GM19099 (cell line): Measurements from ENCODE around the gene TCHHL1.

Experiments used
- POLR2A ChIP-seq: IDR thresholded peaks from 3 replicates; pipeline ENCODE4 v1.6.1; 2011; ENCODE audit warnings: low read depth; ENCODE audit not compliant: insufficient read length; ENCODE audit errors: extremely low read depth

TCHHL1 gene

DNA sequence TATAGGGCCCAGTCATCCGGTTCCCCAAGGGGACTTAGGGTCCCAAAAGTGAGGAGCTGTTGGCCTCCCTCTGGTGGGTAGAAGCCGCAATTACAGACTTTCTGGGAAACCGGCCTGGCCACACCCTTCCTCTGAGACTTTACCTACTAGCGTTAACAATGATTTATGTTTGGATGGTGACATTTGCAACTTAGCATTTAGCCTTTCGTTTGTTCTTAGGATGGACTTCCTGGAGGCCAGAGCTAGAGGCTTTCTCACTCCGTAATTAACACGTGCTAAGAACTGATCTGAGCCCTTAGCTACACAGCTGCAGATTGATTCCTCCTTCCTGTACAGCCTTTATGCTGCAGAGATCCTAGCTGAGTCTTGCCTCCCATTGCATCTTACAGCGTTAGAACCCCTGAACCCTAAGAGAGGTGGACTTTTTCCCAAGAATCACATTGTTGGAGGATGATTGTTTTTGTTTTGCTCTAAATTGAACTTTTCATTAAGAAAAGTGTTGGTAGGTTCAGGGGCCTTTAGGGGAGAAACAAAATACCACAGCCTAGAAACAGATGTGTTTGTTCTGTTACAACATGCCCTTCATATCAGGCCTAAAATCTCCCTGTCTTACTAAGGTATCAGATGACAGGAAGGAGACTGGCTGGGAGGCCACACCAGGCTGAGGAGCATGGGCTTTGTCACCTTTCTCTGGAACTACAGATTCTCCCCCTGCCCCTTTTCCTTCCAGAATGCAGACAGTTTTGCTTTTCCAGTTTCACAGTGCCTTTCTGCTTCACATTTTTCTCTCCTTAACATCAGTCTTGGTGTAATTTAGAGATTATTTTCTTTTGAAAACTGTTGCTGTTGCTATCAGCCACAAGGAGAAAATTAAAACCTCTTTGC lies 54.0 kb downstream of the TCHHL1 start:
- peak; percentile 42 for TF ChIP-seq POLR2A

DNA sequence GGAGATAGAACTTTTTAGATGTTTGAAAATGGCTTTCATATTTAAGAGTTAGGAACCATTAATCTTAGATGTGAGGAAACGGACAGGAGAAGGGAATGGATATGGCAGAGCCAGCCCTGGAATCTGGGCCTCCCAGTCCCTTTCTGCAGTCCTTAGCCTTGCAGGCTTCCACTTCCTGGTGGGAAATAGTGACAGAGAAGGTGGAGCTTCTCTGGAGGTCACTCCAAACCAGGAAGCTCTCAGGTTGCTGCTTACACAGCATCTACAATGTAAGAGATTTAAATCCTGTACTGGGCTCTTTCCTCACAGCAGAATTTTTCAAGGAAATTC lies 54.6 kb downstream of the TCHHL1 start:
- TF ChIP-seq POLR2A = no peak
